Endothelial cell of umbilical vein (primary cell): Measurements from ENCODE around the gene SLC9A9. TPM values are rescaled to one million over a fixed set of nuclear protein-coding genes. Genes with fewer than 3 reads are reported as not detected.
A peak's percentile ranks its signal among the peaks of the same experiment; 100 is the strongest.

Experiments
- BruUV-seq: library from RNA; stranded (reverse); fragments of 400-500 nt; replicated peaks from 2 replicates; lab custom pipeline; 2021; lab: Mats Ljungman, UMichigan
- CTCF ChIA-PET: fragments of 300-600, 350-600 bp; sonication (Branson Sonifier 250); formaldehyde crosslinking; loops from one replicate; lab custom pipeline; 2021; ENCODE audit warnings: antibody characterized with exemption, inconsistent platforms; lab: Charles Lee
- POLR2A ChIA-PET: fragments of 300-600, 350-600 bp; sonication (Branson Sonifier 250); formaldehyde crosslinking; loops from one replicate; lab custom pipeline; 2021; ENCODE audit warnings: antibody characterized with exemption, inconsistent platforms; lab: Charles Lee
- DNase-seq: peaks from one replicate; pipeline ENCODE4 v3.0.0-alpha.2; 2011; ENCODE audit warnings: low read depth, low spot score
- FAIRE-seq: peaks from 2 replicates; lab custom pipeline; 2011; peaks lifted over from hg19 to GRCh38; lab: Jason Lieb, UNC
- H2AFZ ChIP-seq: 2 replicates; pipeline ENCODE4 v1.6.0; 2012; ENCODE audit warnings: low read depth, low read length, control low read depth, inconsistent platforms
- H3K27ac ChIP-seq: 2 replicates; pipeline ENCODE4 v1.5.1; 2011; ENCODE audit warnings: low read depth, mild to moderate bottlenecking, control low read depth, low read length, moderate library complexity; ENCODE audit not compliant: insufficient read depth
- H3K27me3 ChIP-seq, 2 experiments: 2 replicates each; pipeline versions ENCODE4 v1.6.0 to v1.6.1; 2011; ENCODE audit warnings: low read length in 2 of 2, mixed read lengths in 1 of 2; ENCODE audit not compliant: control insufficient read depth in 2 of 2, insufficient read depth in 2 of 2
- H3K36me3 ChIP-seq, 2 experiments: 2 replicates in 1 of 2; 3 replicates in 1 of 2; pipeline ENCODE4 v1.5.1; 2011; ENCODE audit warnings: low read length in 2 of 2, mild to moderate bottlenecking in 1 of 2, moderate library complexity in 1 of 2; ENCODE audit not compliant: control insufficient read depth in 2 of 2, insufficient read depth in 2 of 2; ENCODE audit errors: extremely low read depth in 1 of 2
- H3K4me1 ChIP-seq: 3 replicates; pipeline ENCODE4 v1.5.1; 2011; ENCODE audit warnings: mild to moderate bottlenecking, low read length; ENCODE audit not compliant: control insufficient read depth, insufficient read depth; ENCODE audit errors: extremely low read depth
- H3K4me2 ChIP-seq: 2 replicates; pipeline ENCODE4 v1.6.1; 2011; ENCODE audit warnings: low read length, control low read depth, mixed read lengths; ENCODE audit not compliant: insufficient read depth
- H3K4me3 ChIP-seq, 3 experiments: fragments of 200-600 bp in 1 of 3; sonication (generic), shearing (Covaris generic) in 1 of 3; replicated peaks in 1 of 3; 2 replicates each; pipeline ENCODE4 v1.5.1; 2011 to 2016; ENCODE audit warnings: control low read depth in 3 of 3, low read length in 3 of 3, mild to moderate bottlenecking in 2 of 3, inconsistent platforms in 1 of 3, low read depth in 1 of 3, moderate library complexity in 1 of 3; ENCODE audit not compliant: insufficient read depth in 1 of 3
- H3K79me2 ChIP-seq: 2 replicates; pipeline ENCODE4 v1.6.0; 2012; ENCODE audit warnings: low read length, inconsistent platforms; ENCODE audit not compliant: control insufficient read depth, insufficient read depth
- H3K9ac ChIP-seq: replicated peaks from 2 replicates; pipeline ENCODE3; 2011; ENCODE audit warnings: low read length, control low read depth; ENCODE audit not compliant: insufficient read depth; ENCODE audit errors: extremely low read depth
- H3K9me1 ChIP-seq: replicated peaks from 3 replicates; pipeline ENCODE4 v1.6.0; 2011; ENCODE audit warnings: mild to moderate bottlenecking, low read length; ENCODE audit not compliant: control insufficient read depth, insufficient read depth; ENCODE audit errors: extremely low read depth
- H3K9me3 ChIP-seq: replicated peaks from 2 replicates; pipeline ENCODE4 v1.5.1; 2012; ENCODE audit warnings: low read length, inconsistent platforms; ENCODE audit not compliant: control insufficient read depth, insufficient read depth
- H4K20me1 ChIP-seq: replicated peaks from 2 replicates; pipeline ENCODE3; 2011; ENCODE audit warnings: mild to moderate bottlenecking, low read length; ENCODE audit not compliant: control insufficient read depth, insufficient read depth; ENCODE audit errors: extremely low read depth
- EZH2 ChIP-seq: IDR thresholded peaks from 2 replicates; pipeline ENCODE4 v1.6.1; 2012; ENCODE audit warnings: borderline replicate concordance, low read depth, mild to moderate bottlenecking, moderate library complexity, low read length, inconsistent platforms; ENCODE audit not compliant: severe bottlenecking
- FOS ChIP-seq: IDR thresholded peaks from 2 replicates; pipeline ENCODE4 v1.6.1; 2011; ENCODE audit warnings: mild to moderate bottlenecking, low read length, moderate library complexity, borderline replicate concordance; ENCODE audit not compliant: insufficient read depth
- GATA2 ChIP-seq: IDR thresholded peaks from 2 replicates; pipeline ENCODE4 v1.7.0; 2011; ENCODE audit warnings: low read depth, mild to moderate bottlenecking, moderate library complexity, mixed read lengths, low read length; ENCODE audit not compliant: insufficient read length, insufficient read depth
- JUN ChIP-seq: IDR thresholded peaks from 2 replicates; pipeline ENCODE4 v1.6.1; 2011; ENCODE audit warnings: borderline replicate concordance, low read depth; ENCODE audit not compliant: insufficient read length, insufficient read depth
- MAX ChIP-seq: IDR thresholded peaks from 2 replicates; pipeline ENCODE4 v1.6.1; 2011; ENCODE audit not compliant: insufficient read depth, insufficient read length
- MYC ChIP-seq: IDR thresholded peaks from one replicate; pipeline ENCODE4 v1.6.1; 2011; ENCODE audit warnings: mild to moderate bottlenecking, low read depth, low read length
- POLR2A ChIP-seq: IDR thresholded peaks from 2 replicates; pipeline ENCODE4 v1.6.1; 2012; ENCODE audit warnings: low read depth, mild to moderate bottlenecking, control low read depth, low read length
- POLR2AphosphoS5 ChIP-seq: IDR thresholded peaks from 2 replicates; pipeline ENCODE4 v1.6.1; 2012; ENCODE audit warnings: low read depth, mild to moderate bottlenecking, control low read depth, low read length, moderate library complexity; ENCODE audit not compliant: insufficient read depth
- dilution Hi-C: fragments of 300-500 bp; cut with MboI; formaldehyde crosslinking; loops from one replicate; pipeline ENCODE4 v1.15.0; 2019; ENCODE audit warnings: low sequenced_read_pairs; ENCODE audit not compliant: extremely low pct_ligation_motif_present
- intact Hi-C: fragments of 100-400 bp; cut with micrococcal nuclease; formaldehyde crosslinking; loops from one replicate; pipeline ENCODE4 v1.10.0; 2022
- polyA plus RNA-seq, 4 experiments: library from polyadenylated mRNA; depleted of rRNA in 3 of 4; stranded (reverse) in 3 of 4; unstranded in 1 of 4; fragments of >200 nt; gene quantifications; 2 replicates each; pipeline versions ENCODE4 v1.2.1 to v1.2.3, GENCODE V29; 2011 to 2012; ENCODE audit warnings: missing spikeins in 1 of 4
- total RNA-seq: library from RNA; stranded (reverse); gene quantifications from 2 replicates; pipeline ENCODE4 v1.2.3, GENCODE V29; 2021
- TF ChIP-seq, protein P1 (sequence below), 2 donors: IDR thresholded peaks; 1 replicate in 1 of 2; 2 replicates in 1 of 2; pipeline ENCODE4 v1.5.1; 2011; ENCODE audit warnings: low read length in 2 of 2, mild to moderate bottlenecking in 2 of 2, moderate library complexity in 2 of 2, control low read depth in 1 of 2, inconsistent platforms in 1 of 2, low read depth in 1 of 2; ENCODE audit not compliant: insufficient read depth in 1 of 2; ENCODE audit errors: extremely low read depth in 1 of 2

SLC9A9 gene
- total and polyA plus RNA-seq, 2 donors (not counting 3 experiments of a cell fraction or from before 2014, with no cell fraction given), result 1.5 to 1.8 TPM

DNA sequence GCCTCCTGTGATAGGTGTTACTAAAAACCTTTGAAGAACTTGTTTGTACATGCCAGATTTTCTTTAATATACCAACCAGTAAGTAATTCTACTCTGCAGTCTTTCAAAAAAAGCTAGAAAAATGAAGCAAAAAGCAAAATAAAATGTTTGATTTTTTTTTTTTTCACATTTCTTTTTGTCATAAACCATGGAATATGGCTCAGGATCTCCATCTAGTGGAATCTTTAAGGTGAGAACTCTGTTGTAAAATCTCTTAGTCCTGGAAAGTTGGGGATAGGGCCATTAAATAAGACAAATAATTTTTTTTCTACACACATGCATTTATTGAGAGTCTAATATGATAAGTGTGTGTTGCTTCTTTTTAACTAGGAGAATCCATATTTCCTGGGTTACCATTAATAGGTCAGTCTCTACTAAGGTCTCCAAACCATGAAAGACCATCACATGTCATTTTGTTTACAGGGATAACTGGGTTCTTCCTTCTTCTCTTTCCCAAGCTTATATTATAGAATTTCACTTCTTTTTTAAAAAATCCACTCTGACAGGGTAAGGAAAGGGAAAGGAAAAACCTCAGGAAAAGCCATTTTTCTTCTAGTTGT, 84.6 kb downstream of the SLC9A9 start:
- peak; percentile 38 for DNase-seq
- H3K4me1 ChIP-seq, result no peaks in the 10 kb centered on the region
- peak; percentile 83 for FAIRE-seq
- no peak overlapping the region for H3K4me2 ChIP-seq
- no TSS peak for BruUV-seq
- intact Hi-C loops (loop anchor here (1.0 to 10.0 kb wide), 5 partner anchors 116 to 935 kb away; no protein-coding TSS in a partner anchor), dilution Hi-C loops (no loop called here)
- ChIA-PET CTCF (interaction anchor here (0.9 to 2.6 kb wide), 5 partner anchors 11 to 935 kb away, joined by 3 to 13 read pairs (median 6); no protein-coding TSS in a partner anchor), POLR2A (no interaction called here)
- H3K9ac ChIP-seq, result no peak overlapping the region
- H4K20me1 ChIP-seq, result no peaks in the 10 kb centered on the region
- H3K79me2 ChIP-seq, result no peaks in the 10 kb centered on the region
- no peaks in the 10 kb centered on the region for H3K9me1 ChIP-seq
- TF ChIP-seq POLR2A, result no peak
- no peak for TF ChIP-seq POLR2AphosphoS5
- TF ChIP-seq, protein P1, sequence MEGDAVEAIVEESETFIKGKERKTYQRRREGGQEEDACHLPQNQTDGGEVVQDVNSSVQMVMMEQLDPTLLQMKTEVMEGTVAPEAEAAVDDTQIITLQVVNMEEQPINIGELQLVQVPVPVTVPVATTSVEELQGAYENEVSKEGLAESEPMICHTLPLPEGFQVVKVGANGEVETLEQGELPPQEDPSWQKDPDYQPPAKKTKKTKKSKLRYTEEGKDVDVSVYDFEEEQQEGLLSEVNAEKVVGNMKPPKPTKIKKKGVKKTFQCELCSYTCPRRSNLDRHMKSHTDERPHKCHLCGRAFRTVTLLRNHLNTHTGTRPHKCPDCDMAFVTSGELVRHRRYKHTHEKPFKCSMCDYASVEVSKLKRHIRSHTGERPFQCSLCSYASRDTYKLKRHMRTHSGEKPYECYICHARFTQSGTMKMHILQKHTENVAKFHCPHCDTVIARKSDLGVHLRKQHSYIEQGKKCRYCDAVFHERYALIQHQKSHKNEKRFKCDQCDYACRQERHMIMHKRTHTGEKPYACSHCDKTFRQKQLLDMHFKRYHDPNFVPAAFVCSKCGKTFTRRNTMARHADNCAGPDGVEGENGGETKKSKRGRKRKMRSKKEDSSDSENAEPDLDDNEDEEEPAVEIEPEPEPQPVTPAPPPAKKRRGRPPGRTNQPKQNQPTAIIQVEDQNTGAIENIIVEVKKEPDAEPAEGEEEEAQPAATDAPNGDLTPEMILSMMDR (IDR thresholded peaks at IDR 0.05; ENCODE audit: extremely low read depth in 1 of 2, insufficient read depth in 1 of 2, low read depth in 1 of 2, low read length in 2 of 2), result peak; percentile 18 to 22
- H3K9me3 ChIP-seq, result no peaks in the 10 kb centered on the region
- H3K27ac ChIP-seq, result no peak overlapping the region
- no peak overlapping the region for H2AFZ ChIP-seq
- H3K27me3 ChIP-seq, result no peaks in the 10 kb centered on the region
- no peak overlapping the region for H3K4me3 ChIP-seq
- no peaks in the 10 kb centered on the region for H3K36me3 ChIP-seq

DNA sequence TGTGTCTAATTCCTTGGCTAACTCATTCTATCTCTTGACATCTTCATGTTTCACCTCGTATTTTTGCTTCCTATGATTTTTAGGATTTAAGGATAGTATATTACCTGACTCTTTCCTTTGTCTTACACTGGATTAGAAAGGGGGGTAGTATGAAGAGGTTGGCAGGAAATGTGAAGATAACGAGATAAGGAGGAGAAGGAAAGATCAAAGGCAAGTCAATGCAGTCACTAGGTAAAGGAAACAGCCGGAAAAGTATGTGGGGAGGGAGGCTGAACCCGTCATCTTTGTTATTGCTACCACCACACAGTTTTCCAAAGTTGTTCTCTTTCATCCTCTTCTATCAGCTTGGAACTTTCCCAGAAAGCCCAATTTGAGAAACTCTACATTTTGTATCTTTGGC, 90.6 kb downstream of the SLC9A9 start:
- Histone ChIP-seq H3K9me1 (no peaks in the 10 kb centered on the region), H3K27ac (no peak overlapping the region), H3K27me3 (peaks cover 0 to 3% of the 10 kb centered on the region in 2 experiments), H2AFZ (no peak overlapping the region), H3K36me3 (no peaks in the 10 kb centered on the region), H3K4me3 (no peak overlapping the region), H3K4me1 (no peaks in the 10 kb centered on the region), H3K79me2 (no peaks in the 10 kb centered on the region), H3K4me2 (no peak overlapping the region), H4K20me1 (no peaks in the 10 kb centered on the region), H3K9me3 (no peaks in the 10 kb centered on the region), H3K9ac (no peak overlapping the region)
- intact Hi-C loops (no loop called here), dilution Hi-C loops (no loop called here)
- CTCF ChIA-PET, result no interaction called here
- no peak for FAIRE-seq
- no peak for DNase-seq
- BruUV-seq, result no TSS peak
- TF ChIP-seq FOS (no peak), JUN (no peak), POLR2AphosphoS5 (no peak), EZH2 (no peak), POLR2A (no peak), MYC (no peak), GATA2 (no peak), MAX (no peak)
- TF ChIP-seq, protein P1 (IDR thresholded peaks at IDR 0.05; ENCODE audit: extremely low read depth in 1 of 2, insufficient read depth in 1 of 2, low read depth in 1 of 2, low read length in 2 of 2), result no peak
- POLR2A ChIA-PET, result no interaction called here
